NCI-H2029 (cell line): Measurements from ENCODE around the gene SERTAD3.
"Not testable (repeated sequence)": the region's sequence is repeated elsewhere in the genome, so short reads cannot be mapped to it uniquely, and the experiment has no call there.

Experiments
- DNase-seq: peaks from one replicate; lab custom pipeline; 2025; lab: John Stamatoyannopoulos, UW

SERTAD3 gene

DNA sequence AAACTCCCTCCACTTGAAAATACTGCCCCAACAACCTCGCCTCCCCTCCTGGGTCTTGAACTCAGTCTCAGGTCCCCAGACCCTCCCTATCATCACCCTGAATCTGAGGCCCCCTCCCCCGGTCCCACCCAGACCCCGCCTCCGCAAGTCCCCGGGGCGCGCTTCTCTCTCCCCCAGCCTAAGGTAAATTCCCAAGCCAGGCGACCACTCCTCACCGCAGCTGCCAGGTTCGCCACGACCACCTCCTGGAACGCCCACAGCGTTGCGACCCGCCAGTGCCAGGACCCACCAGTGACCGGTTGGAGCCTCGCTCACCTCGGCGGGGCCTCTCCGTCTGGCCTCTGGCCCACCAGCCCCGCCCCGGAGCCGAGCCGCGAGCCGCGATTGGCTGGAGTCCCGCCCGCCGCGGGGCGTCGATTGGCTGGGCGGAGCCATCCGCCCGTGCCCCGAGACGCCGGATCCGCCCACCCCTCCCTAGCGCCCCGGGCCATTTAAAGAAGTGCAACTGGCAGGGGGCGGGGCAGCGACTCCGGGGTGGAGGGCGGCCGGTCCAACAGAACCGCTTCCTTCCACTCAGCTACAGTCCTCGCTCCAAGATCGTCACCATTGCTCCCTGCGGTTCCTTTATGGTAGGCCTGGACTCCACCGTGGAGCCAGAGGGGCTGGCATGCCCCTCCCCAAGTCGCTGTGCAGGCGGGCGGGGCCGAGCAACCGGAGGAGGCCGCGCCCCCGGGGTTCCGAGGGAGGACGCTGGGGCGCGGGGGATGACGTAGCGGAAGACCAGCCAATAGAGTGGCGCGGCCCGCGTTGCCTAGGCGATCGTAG lies at the start of gene SERTAD3:
Gene SERTAD3, minus strand, starts transcription at position 336 of the 825 bp plus-strand sequence. CDS start 2,255 bp downstream, outside the sequence.
- peak; percentile 91 for DNase-seq

DNA sequence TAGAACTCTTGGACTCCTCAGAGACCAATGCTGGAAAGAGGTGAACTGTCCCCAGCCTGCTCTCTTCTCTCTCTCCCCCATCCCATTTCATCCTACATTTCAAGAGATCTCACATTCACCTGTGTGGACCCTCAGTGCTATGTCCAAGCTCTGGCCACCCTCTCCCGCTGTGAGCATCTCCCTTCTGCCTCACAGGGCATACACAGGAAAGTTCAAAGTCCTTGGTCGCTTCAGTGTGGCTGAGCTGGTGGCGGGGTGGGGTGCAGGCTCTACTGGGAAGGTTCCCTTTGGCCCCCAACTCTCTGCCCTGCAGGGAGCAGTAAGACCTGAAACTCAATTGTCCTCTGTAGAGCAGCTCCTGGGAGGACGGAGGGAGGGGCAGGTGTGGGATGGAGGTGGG lies 49.6 kb upstream of the SERTAD3 start:
- no peak for DNase-seq

DNA sequence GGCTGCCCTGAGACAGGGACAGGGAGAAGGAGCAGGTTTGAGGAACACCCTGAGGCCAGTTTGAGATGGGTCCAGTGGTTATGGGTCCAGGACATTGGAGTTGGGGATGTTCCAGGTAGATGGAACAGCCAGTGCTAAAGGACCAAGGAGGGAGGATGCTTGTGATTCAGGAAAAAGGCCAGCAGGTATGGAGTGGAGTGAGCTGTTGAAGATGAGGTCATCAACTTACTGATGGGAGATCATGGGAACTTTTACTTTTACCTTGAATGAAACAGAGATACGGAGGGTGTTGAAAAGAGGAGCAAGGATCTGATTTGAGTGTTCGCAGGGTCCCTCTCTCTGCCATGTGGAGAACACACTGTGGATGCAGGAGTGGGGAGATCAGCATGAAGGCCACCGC lies 48.1 kb upstream of the SERTAD3 start:
- DNase-seq, result no peak

DNA sequence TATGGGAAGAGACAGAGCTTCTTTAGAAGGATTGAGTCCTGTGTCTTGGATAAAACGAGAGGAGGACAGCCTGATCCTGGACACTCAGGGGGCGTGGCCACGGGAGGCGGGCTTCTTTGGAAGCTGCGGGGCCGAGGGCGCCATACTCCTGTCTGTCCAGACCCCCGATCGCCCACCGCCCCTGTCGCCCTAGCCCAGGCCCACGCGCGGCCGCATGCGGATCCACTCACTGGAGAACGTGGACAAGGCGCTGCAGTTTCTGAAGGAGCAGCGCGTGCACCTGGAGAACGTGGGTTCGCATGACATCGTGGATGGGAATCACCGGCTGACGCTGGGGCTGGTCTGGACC lies 45.7 kb upstream of the SERTAD3 start:
- no peak for DNase-seq

- DNase-seq, result no peak
Measured at GRCh38 chr19:40486017-40486416, 41.9 kb upstream of the SERTAD3 start.

DNA sequence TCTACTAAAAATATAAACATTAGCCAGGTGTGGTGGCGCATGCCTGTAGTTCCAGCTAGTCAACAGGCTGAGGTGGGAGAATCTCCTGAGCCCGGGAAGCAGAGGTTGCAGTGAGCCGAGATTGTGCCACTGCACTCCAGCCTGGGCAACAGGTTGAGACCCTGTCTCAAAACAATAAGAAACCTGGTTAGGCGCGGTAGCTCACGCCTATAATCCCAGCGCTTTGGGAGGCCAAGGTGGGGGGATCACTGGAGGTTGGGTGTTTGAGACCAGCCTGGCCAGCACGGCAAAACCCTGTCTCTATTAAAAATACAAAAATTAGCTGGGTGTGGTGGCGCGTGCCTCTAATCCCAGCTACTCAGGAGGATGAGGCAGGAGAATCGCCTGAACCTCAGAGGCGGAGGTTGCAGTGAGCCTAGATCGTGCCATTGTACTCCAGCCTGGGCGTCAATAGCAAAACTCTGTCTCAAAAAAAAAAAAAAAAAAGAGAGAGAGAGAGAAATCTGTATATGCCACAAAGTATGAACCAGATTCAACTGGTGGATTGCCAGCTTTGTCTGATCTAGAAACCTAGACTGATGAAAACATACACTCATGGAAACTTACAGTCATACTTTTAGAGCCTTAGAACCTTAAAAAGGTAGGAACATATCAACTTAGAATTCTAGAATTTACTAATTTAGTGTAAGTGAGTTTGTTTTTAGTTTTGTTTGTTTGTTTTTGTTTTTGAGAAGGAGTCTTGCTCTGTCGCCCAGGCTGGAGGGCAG lies 31.9 kb upstream of the SERTAD3 start:
- DNase-seq, result not testable (repeated sequence)

DNA sequence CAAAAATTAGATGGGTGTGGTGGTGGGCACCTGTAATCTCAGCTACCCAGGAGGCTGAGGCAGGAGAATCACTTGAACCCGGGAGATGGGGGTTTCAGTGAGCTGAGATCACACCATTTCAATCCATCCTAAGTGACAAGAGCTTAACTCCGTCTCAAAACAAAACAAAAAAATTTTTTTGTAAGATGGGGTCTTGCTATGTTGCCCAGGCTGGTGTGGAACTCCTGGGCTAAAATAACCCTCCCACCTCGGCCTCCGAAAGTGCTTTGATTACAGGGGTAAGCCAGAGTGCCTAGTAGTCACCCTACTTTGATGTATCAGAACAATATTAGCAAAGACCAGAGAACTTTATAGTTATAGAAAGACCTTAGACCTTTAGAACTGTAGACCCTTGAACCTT lies 30.6 kb upstream of the SERTAD3 start:
- no peak for DNase-seq

DNA sequence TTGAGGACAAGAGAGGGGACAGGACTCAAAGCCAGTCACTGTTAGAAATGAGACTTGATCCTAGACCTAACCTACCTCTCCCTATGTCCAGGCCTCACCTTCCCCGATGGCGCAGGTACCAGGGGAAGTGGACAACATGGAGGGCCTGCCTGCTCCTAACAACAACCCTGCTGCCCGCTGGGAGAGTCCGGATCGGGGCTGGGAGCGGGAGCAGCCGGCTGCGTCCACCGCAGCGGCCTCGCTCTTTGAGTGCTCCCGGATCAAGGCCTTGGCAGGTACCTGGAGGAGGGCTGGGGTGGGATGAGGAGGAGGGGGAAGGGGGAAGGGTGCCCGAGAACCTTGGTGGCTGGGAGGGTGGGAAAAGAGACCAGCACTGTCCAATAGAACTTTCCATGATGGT lies 28.4 kb upstream of the SERTAD3 start:
- no peak for DNase-seq

- DNase-seq, result no peak
Measured at GRCh38 chr19:40471111-40471510, 27.0 kb upstream of the SERTAD3 start.

DNA sequence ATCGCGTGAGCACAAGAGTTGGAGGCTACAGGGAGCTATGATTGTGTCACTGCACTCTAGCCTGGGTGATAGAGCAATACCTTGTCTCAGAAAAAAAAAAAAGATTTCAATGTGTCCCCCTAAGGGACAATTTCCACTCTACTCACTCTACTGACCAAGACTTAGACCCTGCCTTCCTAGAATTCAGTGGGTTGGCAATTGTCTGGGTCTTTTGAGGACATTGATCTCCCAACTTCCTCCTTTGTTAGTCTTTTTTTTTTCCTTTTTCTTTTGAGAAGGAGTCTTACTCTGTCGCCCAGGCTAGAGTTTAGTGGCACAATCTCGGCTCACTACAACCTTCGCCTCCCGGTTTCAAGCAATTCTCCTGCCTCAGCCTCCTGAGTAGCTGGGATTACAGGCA lies 24.9 kb upstream of the SERTAD3 start:
- no peak for DNase-seq

GRCh38 chr19:40466985-40467734 lies 23.0 kb upstream of the SERTAD3 start, which contains the start of gene SPTBN4:
Gene SPTBN4, plus strand, starts transcription at chr19:40467001. Its CDS starts 5,621 bp downstream, at chr19:40472622.
- no peak for DNase-seq

GRCh38 chr19:40466219-40466984 lies 22.3 kb upstream of the SERTAD3 start:
- DNase-seq, result no peak

DNA sequence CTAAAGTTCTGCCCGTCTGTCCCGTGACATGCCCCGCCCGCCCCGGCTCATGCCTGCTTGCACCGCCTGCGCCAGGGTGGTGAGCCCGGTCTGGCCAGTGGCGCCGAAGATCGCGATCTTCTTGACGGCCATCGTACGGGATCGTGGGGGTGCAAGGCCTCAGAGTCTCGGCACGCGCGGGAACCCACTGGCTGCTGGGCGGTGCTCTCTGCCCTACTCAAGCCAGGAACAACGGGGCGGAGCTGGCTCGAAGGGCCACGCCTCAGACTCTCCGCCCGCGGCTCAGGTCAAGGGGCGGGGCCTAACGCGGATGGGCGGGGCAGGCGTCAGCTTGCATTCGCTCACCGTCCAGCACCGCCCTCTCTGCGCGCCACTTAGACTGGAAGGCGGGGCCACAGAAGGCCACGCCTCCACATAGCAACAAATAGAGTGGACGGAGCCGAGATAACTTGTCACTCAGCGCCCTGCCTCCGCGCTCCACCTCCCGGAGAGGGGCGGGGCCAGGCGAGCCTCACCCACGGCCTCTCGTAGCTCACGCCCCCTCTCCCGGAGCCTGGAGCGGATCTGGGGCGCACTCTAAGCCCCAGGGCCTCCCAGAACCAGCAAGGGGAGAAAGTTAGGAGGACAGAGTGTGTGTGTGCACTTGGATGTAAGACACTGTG lies 21.6 kb upstream of the SERTAD3 start, which contains the start of gene BLVRB:
Gene BLVRB, minus strand, starts transcription at position 189 of the 662 bp plus-strand sequence. Its CDS starts 57 bp downstream, at position 132.
- peak; percentile 96 for DNase-seq

DNA sequence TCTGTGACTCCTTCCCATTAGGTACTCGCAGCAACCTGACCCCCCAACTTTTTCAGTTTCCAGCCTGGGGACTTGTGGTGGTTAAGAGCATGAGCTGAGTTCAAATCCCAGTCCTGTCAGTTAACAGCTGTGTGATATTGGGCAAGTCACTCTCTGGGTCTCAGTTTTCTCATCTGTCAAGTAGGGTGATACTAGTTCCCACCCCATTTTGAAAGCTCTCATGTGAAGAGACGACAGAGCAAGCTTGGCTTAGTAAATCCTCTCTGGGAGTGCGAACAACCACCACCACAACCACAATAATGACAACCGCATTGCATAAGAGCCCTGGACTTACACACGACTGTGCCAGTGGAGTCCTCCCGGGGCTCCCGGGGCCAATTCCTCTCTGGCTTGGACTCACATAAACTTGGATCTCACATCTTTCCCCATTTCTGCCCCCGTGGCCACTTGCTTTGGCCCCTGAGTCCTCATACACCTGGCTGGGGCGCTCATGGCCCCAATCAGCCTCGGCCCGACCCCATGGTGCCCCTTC lies 21.0 kb upstream of the SERTAD3 start:
- no peak for DNase-seq

DNA sequence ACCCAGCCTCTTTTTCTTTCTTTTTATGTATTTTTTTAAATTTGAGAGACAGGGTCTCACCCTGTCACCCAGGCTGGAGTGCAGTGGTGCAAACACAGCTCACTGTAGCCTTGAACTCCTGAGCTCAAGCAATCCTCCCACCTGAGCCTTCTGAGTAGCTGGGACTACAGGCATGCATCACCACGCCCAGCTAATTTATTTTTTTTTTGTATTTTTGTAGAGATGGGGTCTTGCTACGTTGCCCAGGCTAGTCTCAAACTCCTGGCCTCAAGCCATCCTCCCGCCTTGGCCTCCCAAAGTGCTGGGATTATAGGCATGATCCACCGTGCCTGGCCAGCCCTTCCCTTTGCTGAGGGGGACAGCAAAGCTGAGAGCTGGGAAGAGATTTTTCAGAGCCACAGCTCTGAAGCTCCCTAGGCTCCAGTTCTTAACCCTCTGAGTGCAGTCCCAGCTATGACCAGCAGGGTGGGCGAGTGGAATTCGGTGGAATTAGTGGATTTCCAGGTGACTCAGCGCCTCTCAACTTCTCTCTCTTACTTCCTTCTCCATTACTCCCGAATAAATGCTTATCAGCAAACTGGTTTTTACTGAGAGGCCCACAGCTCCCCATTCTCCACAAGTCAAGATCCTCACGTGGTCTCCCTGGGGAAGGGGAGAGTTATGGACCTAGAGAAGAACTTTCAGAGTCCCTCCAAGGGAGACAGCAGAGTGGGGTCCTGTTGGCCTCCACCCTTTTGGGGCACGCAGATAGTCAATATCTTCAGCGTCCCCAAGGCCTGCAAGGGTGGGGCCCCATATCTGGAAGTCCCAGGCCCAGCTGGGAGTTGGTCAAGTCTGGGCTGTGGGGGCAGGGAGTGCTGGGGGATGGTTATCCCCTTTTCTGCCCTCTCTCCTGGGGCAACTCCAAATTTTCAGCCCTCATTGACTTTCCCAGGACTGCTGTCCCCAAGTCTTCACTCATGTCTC lies 20.2 kb upstream of the SERTAD3 start:
- DNase-seq, result peak; percentile 68

DNA sequence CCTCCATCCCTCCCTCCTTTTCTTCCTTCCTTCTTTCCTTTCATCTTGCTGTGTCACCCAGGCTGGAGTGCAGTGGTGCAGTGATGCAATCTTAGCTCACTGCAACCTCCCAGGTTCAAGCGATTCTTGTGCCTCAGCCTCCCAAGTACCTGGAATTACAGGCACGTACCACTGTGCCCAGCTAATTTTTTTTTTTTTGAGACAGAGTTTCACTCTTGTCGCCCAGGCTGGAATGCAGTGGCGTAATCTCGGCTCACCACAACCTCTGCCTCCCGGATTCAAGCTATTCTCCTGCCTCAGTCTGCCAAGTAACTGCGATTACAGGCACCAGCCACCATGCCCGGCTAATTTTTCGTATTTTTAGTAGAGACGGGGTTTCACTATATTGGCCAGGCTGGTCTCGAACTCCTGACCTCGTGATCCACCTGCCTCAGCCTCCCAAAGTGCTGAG lies 19.5 kb upstream of the SERTAD3 start:
- not testable (repeated sequence) for DNase-seq

DNA sequence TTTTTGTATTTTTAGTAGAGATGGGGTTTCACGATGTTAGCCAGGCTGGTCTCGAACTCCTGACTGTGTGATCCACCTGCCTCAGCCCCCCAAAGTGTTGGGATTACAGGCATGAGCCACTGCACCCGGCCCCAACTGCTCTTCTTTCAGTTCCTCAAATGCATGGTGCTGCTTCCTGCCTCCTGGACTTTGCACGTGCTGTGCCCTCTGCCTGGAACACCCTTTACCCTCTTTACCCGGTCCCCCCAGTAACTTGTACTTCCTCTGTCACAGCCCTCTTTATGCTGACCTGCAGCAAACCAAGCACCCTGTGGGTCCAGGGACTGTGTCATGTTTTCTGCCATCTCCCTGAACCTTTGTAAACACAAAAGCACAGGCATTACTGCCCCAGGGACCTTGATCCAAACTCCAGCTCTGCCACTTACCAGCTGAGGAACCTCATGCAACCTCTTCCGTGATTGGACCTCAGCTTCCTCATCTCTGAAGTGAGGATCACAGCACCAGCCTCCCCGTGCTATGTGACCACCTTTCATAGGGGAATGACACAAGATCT lies 17.6 kb upstream of the SERTAD3 start:
- no peak for DNase-seq

- no peak for DNase-seq
Measured at GRCh38 chr19:40460185-40460584, 16.1 kb upstream of the SERTAD3 start.

DNA sequence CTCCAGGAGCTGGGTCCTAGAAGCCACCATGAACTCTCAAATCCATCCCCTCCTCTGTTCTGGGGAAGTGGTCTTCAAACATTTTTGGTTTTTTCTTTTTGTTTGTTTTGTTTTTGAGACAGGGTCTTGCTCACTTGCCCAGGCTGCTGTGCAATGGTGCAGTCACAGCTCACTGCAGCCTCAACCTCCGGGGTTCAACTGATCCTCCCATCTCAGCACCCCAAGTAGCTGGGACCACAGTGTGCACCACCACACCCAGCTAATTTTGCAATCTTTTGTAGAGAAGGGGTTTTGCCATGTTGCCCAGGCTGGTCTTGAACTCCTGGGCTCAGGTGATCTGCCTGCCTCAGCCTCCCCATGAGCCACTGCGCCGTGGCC lies 14.5 kb upstream of the SERTAD3 start:
- no peak for DNase-seq
